HEK293 (cell line): ENCODE measurements around the gene THSD7B.

Experiments
- BCL11A ChIP-seq: fragments of 450-650 bp; formaldehyde crosslinking; IDR thresholded peaks from 2 replicates; pipeline ENCODE4 v1.5.1; 2016; ENCODE audit warnings: low read depth, missing biosample characterization, missing genetic modification characterization
- CTCF ChIP-seq: fragments of 450-650 bp; formaldehyde crosslinking; IDR thresholded peaks from 2 replicates; pipeline ENCODE4 v1.5.1; 2016; ENCODE audit warnings: missing biosample characterization, missing genetic modification characterization
- KLF1 ChIP-seq: fragments of 450-650 bp; formaldehyde crosslinking; IDR thresholded peaks from 2 replicates; pipeline ENCODE4 v1.5.1; 2016; ENCODE audit warnings: missing biosample characterization, missing genetic modification characterization
- KLF16 ChIP-seq: fragments of 450-650 bp; formaldehyde crosslinking; IDR thresholded peaks from 2 replicates; pipeline ENCODE4 v1.5.1; 2017; ENCODE audit warnings: missing biosample characterization, missing genetic modification characterization
- YY1 ChIP-seq: fragments of 450-650 bp; formaldehyde crosslinking; IDR thresholded peaks from 2 replicates; pipeline ENCODE4 v1.5.1; 2018; ENCODE audit warnings: missing biosample characterization, missing genetic modification characterization
- ZNF155 ChIP-seq: fragments of 450-650 bp; formaldehyde crosslinking; IDR thresholded peaks from 2 replicates; pipeline ENCODE4 v1.5.1; 2016; ENCODE audit warnings: missing biosample characterization, missing genetic modification characterization
- ZNF214 ChIP-seq: fragments of 450-650 bp; formaldehyde crosslinking; IDR thresholded peaks from 2 replicates; pipeline ENCODE4 v1.5.1; 2017; ENCODE audit warnings: missing biosample characterization, mild to moderate bottlenecking, missing genetic modification characterization, borderline replicate concordance
- ZNF274 ChIP-seq, 2 experiments: fragments of 200-500 bp in 1 of 2; fragments of 450-650 bp in 1 of 2; sonication (Bioruptor generic) in 1 of 2; formaldehyde crosslinking in 1 of 2; IDR thresholded peaks; 2 replicates each; pipeline versions ENCODE4 v1.5.1 to v1.6.1; 2014 to 2016; ENCODE audit warnings: borderline replicate concordance in 1 of 2, inconsistent platforms in 1 of 2, low read length in 1 of 2, missing biosample characterization in 1 of 2, missing genetic modification characterization in 1 of 2
- ZNF335 ChIP-seq: fragments of 450-650 bp; formaldehyde crosslinking; conservative IDR thresholded peaks from 2 replicates; pipeline ENCODE4 v1.5.1; 2016; ENCODE audit warnings: missing biosample characterization, missing genetic modification characterization
- ZNF394 ChIP-seq: fragments of 450-650 bp; formaldehyde crosslinking; IDR thresholded peaks from 2 replicates; pipeline ENCODE4 v1.5.1; 2016; ENCODE audit warnings: missing biosample characterization, missing genetic modification characterization, mild to moderate bottlenecking, moderate library complexity, borderline replicate concordance
- ZSCAN5A ChIP-seq: fragments of 450-650 bp; formaldehyde crosslinking; IDR thresholded peaks from 2 replicates; pipeline ENCODE4 v1.5.1; 2016; ENCODE audit warnings: missing biosample characterization, missing genetic modification characterization
- TF ChIP-seq, protein P1 (sequence below): fragments of 450-650 bp; formaldehyde crosslinking; IDR thresholded peaks from 2 replicates; pipeline ENCODE4 v1.5.1; 2016; ENCODE audit warnings: missing biosample characterization, missing genetic modification characterization

DNA sequence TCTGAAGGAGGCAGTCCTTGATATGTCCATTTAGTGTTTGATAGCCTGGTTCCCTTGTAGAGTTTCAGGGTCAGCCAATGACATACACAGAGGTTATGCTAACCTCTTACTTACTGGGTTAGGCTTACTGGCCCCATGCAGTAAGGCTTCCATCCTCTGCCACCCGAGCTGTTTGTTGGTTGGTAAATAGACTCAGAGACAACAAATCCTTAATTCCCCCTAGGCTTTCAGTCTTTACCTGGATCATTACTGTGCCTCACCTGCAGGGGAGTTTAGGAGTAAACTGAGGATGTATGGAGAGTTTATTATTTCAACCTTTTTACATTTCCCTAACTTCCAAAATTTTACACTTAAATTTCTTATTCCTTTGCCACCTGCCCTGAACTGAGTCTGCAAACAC, 746.2 kb downstream of the THSD7B start:
- TF ChIP-seq KLF1 (tag by site-specific recombination) (no peak), CTCF (tag by site-specific recombination) (no peak), ZNF335 (tag by site-specific recombination) (no peak), ZSCAN5A (tag by site-specific recombination) (no peak), ZNF274 (IDR thresholded peaks at IDR 0.05; ENCODE audit: low read length) (no peak), ZNF274 (tag by site-specific recombination; IDR thresholded peaks at IDR 0.05; ENCODE audit: borderline replicate concordance) (no peak), KLF16 (tag by site-specific recombination) (no peak), BCL11A (tag by site-specific recombination) (no peak), YY1 (tag by site-specific recombination) (no peak), ZNF394 (tag by site-specific recombination) (no peak), ZNF155 (tag by site-specific recombination) (no peak), ZNF214 (no peak)
- TF ChIP-seq, protein P1, sequence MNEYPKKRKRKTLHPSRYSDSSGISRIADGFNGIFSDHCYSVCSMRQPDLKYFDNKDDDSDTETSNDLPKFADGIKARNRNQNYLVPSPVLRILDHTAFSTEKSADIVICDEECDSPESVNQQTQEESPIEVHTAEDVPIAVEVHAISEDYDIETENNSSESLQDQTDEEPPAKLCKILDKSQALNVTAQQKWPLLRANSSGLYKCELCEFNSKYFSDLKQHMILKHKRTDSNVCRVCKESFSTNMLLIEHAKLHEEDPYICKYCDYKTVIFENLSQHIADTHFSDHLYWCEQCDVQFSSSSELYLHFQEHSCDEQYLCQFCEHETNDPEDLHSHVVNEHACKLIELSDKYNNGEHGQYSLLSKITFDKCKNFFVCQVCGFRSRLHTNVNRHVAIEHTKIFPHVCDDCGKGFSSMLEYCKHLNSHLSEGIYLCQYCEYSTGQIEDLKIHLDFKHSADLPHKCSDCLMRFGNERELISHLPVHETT: no peak
